ENCODE results near the gene IL1RL1.

- TF ChIP-seq CTCF (conservative IDR thresholded peaks at IDR 0.05; ENCODE audit: low read length): no peak
- TF ChIP-seq EZH2phosphoT487 (IDR thresholded peaks at IDR 0.05; ENCODE audit: borderline replicate concordance): no peak
Observed at GRCh38 chr2:102315921-102316320, 4.6 kb downstream of the IL1RL1 start.

Data from Loucy (cell line).